Measurements from ENCODE around the gene CFAP161. TPM values are rescaled to one million over a fixed set of nuclear protein-coding genes. Genes with fewer than 3 reads are reported as not detected.

Gene CFAP161
- total and polyA plus RNA-seq, 9 of the 15 experiments (the other 6 are each of a cell fraction or from before 2014, with no cell fraction given): 25.8 to 83.3 (median 75.6) TPM

- TF ChIP-seq UBTF (IDR thresholded peaks at IDR 0.05; ENCODE audit: borderline replicate concordance in 1 of 2, low read depth in 2 of 2, low read length in 2 of 2) (no peak), ZFP30 (CRISPR knock-in tag; IDR thresholded peaks at IDR 0.05; ENCODE audit: borderline replicate concordance) (no peak), ARID1B (IDR thresholded peaks at IDR 0.05) (peak; percentile 88), RERE (CRISPR knock-in tag; IDR thresholded peaks at IDR 0.05; ENCODE audit: borderline replicate concordance) (no peak), MGA (IDR thresholded peaks at IDR 0.05) (peak; percentile 57), CBFA2T2 (conservative IDR thresholded peaks at IDR 0.05) (peak; percentile 66)
Measured at GRCh38 chr15:81163961-81164800, 30.1 kb downstream of the CFAP161 start (continued).
